Measurements from ENCODE around the gene REEP3. TPM values are rescaled to one million over a fixed set of nuclear protein-coding genes. Genes with fewer than 3 reads are reported as not detected.
A peak's percentile ranks its signal among the peaks of the same experiment; 100 is the strongest.

Gene REEP3
- total and polyA plus RNA-seq, 2 of the 4 experiments (the other 2 are of a cell fraction): 11.7 to 28.9 TPM

DNA sequence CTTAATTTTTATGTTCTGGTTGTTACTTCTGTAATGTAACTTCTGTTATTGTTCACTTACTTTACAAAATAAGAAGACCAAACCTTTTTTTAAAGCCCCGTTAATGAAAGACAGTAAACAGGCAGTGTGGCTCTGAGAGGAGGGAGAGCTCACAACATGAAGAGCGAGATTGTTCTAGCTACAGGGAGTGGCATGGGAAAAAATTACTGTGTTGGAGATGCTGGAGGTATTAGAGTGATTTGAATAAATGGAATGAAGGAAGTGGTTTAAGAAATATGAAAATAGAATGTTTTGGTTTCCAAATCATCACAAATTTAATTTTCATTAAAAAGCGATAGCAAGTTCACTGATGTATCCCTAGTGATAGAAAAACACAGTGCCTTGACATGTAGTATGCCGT, 31.8 kb downstream of the REEP3 start:
- peak overlapping the region; percentile 45; the same call in 1 of the 2 replicates for H4K91ac ChIP-seq (ENCODE audit: insufficient read depth, low read depth, low read length)
- intact Hi-C loops (cut with micrococcal nuclease) (no loop called here), dilution Hi-C loops (cut with HindIII; ENCODE audit: low sequenced_read_pairs, unreplicated experiment) (no loop called here), in situ Hi-C loops (cut with MboI; ENCODE audit: low sequenced_read_pairs) (no loop called here)
- BruUV-seq (replicated peaks): no TSS peak
- peak overlapping the region; percentile 85; the same call in 1 of the 2 replicates for H3K18ac ChIP-seq (ENCODE audit: low read depth, low read length)
- TF ChIP-seq RFX5 (IDR thresholded peaks at IDR 0.05; ENCODE audit: low read depth, low read length) (no peak), RAD21 (IDR thresholded peaks at IDR 0.05; ENCODE audit: low read length) (no peak), FOS (IDR thresholded peaks at IDR 0.05; ENCODE audit: low read depth, low read length) (no peak), NFE2L2 (IDR thresholded peaks at IDR 0.05; ENCODE audit: low read depth, low read length) (no peak), POLR2A (IDR thresholded peaks at IDR 0.05; ENCODE audit: low read depth, low read length) (no peak), RCOR1 (IDR thresholded peaks at IDR 0.05; ENCODE audit: insufficient replicate concordance, low read length) (no peak), CEBPB (IDR thresholded peaks at IDR 0.05; ENCODE audit: low read depth, low read length) (no peak), BHLHE40 (IDR thresholded peaks at IDR 0.05; ENCODE audit: low read depth, low read length) (no peak), MXI1 (IDR thresholded peaks at IDR 0.05; ENCODE audit: borderline replicate concordance, low read depth, low read length) (no peak), CHD1 (IDR thresholded peaks at IDR 0.05; ENCODE audit: low read depth, low read length) (no peak), MAFK (IDR thresholded peaks at IDR 0.05; ENCODE audit: low read depth, low read length) (no peak), SMC3 (IDR thresholded peaks at IDR 0.05; ENCODE audit: low read depth, low read length) (no peak), MAZ (IDR thresholded peaks at IDR 0.05; ENCODE audit: borderline replicate concordance, low read depth, low read length) (no peak)
- TF ChIP-seq, protein P1, sequence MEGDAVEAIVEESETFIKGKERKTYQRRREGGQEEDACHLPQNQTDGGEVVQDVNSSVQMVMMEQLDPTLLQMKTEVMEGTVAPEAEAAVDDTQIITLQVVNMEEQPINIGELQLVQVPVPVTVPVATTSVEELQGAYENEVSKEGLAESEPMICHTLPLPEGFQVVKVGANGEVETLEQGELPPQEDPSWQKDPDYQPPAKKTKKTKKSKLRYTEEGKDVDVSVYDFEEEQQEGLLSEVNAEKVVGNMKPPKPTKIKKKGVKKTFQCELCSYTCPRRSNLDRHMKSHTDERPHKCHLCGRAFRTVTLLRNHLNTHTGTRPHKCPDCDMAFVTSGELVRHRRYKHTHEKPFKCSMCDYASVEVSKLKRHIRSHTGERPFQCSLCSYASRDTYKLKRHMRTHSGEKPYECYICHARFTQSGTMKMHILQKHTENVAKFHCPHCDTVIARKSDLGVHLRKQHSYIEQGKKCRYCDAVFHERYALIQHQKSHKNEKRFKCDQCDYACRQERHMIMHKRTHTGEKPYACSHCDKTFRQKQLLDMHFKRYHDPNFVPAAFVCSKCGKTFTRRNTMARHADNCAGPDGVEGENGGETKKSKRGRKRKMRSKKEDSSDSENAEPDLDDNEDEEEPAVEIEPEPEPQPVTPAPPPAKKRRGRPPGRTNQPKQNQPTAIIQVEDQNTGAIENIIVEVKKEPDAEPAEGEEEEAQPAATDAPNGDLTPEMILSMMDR (conservative IDR thresholded peaks at IDR 0.05; ENCODE audit: low read depth, low read length): no peak
- TF ChIP-seq, protein P2, sequence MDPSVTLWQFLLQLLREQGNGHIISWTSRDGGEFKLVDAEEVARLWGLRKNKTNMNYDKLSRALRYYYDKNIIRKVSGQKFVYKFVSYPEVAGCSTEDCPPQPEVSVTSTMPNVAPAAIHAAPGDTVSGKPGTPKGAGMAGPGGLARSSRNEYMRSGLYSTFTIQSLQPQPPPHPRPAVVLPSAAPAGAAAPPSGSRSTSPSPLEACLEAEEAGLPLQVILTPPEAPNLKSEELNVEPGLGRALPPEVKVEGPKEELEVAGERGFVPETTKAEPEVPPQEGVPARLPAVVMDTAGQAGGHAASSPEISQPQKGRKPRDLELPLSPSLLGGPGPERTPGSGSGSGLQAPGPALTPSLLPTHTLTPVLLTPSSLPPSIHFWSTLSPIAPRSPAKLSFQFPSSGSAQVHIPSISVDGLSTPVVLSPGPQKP (IDR thresholded peaks at IDR 0.05; ENCODE audit: borderline replicate concordance, low read depth, low read length): no peak
- TF ChIP-seq, protein P3, sequence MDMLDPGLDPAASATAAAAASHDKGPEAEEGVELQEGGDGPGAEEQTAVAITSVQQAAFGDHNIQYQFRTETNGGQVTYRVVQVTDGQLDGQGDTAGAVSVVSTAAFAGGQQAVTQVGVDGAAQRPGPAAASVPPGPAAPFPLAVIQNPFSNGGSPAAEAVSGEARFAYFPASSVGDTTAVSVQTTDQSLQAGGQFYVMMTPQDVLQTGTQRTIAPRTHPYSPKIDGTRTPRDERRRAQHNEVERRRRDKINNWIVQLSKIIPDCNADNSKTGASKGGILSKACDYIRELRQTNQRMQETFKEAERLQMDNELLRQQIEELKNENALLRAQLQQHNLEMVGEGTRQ (IDR thresholded peaks at IDR 0.05; ENCODE audit: low read depth, low read length): no peak
- H2AK5ac ChIP-seq (ENCODE audit: low read depth, low read length): peak overlapping the region; percentile 86; the same call in 1 of the 2 replicates
- H3K9me1 ChIP-seq (ENCODE audit: insufficient read depth, low read length): 0 out of 2 replicates have a peak, but pooled peaks cover 2% of the 10 kb centered on the region
- no peaks in the 10 kb centered on the region for H3K27me3 ChIP-seq (ENCODE audit: control insufficient read depth, insufficient read depth, low read length)
- peaks cover 9% of the 10 kb centered on the region for H3K4me1 ChIP-seq (ENCODE audit: control insufficient read depth, insufficient read depth, low read length)
- H3K23ac ChIP-seq (ENCODE audit: low read depth, low read length): peak overlapping the region; percentile 46
- ATAC-seq (ENCODE audit: low read depth) (0 out of 2 replicates have a peak, but pooled peaks have one; percentile 27), DNase-seq (peak; percentile 74)
- no peak overlapping the region for H3K9ac ChIP-seq (ENCODE audit: low read depth, low read length)
- peak overlapping the region; percentile 66 for H2BK5ac ChIP-seq (ENCODE audit: low read depth, low read length, poor library complexity, severe bottlenecking)
- POLR2A ChIA-PET (ENCODE audit: unreplicated experiment): no interaction called here
- peaks cover 14 to 54% of the 10 kb centered on the region in 2 experiments for H3K79me1 ChIP-seq (ENCODE audit: low read depth in 1 of 2, low read length in 2 of 2)
- no peak overlapping the region for H2AFZ ChIP-seq (replicated peaks; ENCODE audit: low read length, poor library complexity)
- peak overlapping the region; percentile 44; the same call in 1 of the 2 replicates for H3K4me2 ChIP-seq (ENCODE audit: low read depth, low read length)
- H2BK120ac ChIP-seq (ENCODE audit: low read depth, low read length): peak overlapping the region; percentile 74
- H4K8ac ChIP-seq (ENCODE audit: low read depth in 2 of 2, low read length in 2 of 2): peak overlapping the region; percentile 40 to 47
- no peaks in the 10 kb centered on the region for H3K9me3 ChIP-seq (ENCODE audit: control insufficient read depth, insufficient read depth, low read length)
- peak overlapping the region; percentile 68; the same call in 1 of the 2 replicates for H3K4ac ChIP-seq (ENCODE audit: low read depth, low read length)
- WGBS, 2 experiments (ENCODE audit: extremely low coverage in 2 of 2, insufficient read length in 1 of 2): 94% methylated on average over 2 of the region's 4 CpGs; no CpG with 5 or more reads in 1 of the 2 experiments
- CTCF ChIA-PET: no interaction called here
- peak overlapping the region; percentile 85; the same call in 1 of the 2 replicates for H2BK20ac ChIP-seq (ENCODE audit: low read depth, low read length)
- no peak overlapping the region for H3K4me3 ChIP-seq (ENCODE audit: insufficient read depth, low read depth, low read length)
- peak overlapping the region; percentile 82 for H3K14ac ChIP-seq (replicated peaks; ENCODE audit: low read depth, low read length)
- H4K5ac ChIP-seq (ENCODE audit: low read depth, low read length): peak overlapping the region; percentile 78; the same call in 1 of the 2 replicates
- no peaks in the 10 kb centered on the region for H4K20me1 ChIP-seq (ENCODE audit: insufficient read depth, low read length)
- H3K27ac ChIP-seq (ENCODE audit: insufficient read depth, low read length): peak overlapping the region; percentile 25; the same call in 1 of the 2 replicates
- H3K56ac ChIP-seq (ENCODE audit: extremely low read depth, insufficient read depth, low read length): peak overlapping the region; percentile 25
- peak overlapping the region; percentile 73; the same call in 2 of the 3 replicates for H2BK15ac ChIP-seq (ENCODE audit: low read depth, low read length)
- no peak overlapping the region for H2AK9ac ChIP-seq (replicated peaks; ENCODE audit: low read depth, low read length, poor library complexity)
- no peaks in the 10 kb centered on the region; the same call in 1 of the 2 replicates for H3K36me3 ChIP-seq (ENCODE audit: control insufficient read depth, insufficient read depth, low read length)

Data from IMR-90 (cell line).